HFF-Myc (cell line): Measurements from ENCODE around the gene GYG2.
A peak's percentile ranks its signal among the peaks of the same experiment; 100 is the strongest.

Experiments used
- DNase-seq: peaks from one replicate; pipeline ENCODE4 v3.0.0-alpha.2; 2011; ENCODE audit warnings: low read depth; ENCODE audit errors: extremely low read depth
- H3K4me3 ChIP-seq: replicated peaks from 2 replicates; pipeline ENCODE4 v1.5.1; 2011; ENCODE audit warnings: low read depth, mild to moderate bottlenecking, control low read depth, low read length
- CTCF ChIP-seq: IDR thresholded peaks from 2 replicates; pipeline ENCODE4 v1.5.1; 2012; ENCODE audit warnings: mild to moderate bottlenecking, low read depth, low read length, control low read depth; ENCODE audit errors: missing control alignments

The GYG2 gene

GRCh38 chrX:2907295-2907694 is 78.6 kb downstream of the GYG2 start:
- DNase-seq, result no peak
- no peak overlapping the region for H3K4me3 ChIP-seq
- no peak for TF ChIP-seq CTCF

- no peak overlapping the region for H3K4me3 ChIP-seq
- no peak for DNase-seq
- TF ChIP-seq CTCF, result no peak
Observed at GRCh38 chrX:2908125-2908685, 79.5 kb downstream of the GYG2 start.

GRCh38 chrX:2910109-2910508 is 81.4 kb downstream of the GYG2 start:
- DNase-seq, result no peak
- H3K4me3 ChIP-seq, result no peak overlapping the region
- no peak for TF ChIP-seq CTCF

GRCh38 chrX:2913118-2913517 is 84.4 kb downstream of the GYG2 start:
- DNase-seq, result no peak
- no peak overlapping the region for H3K4me3 ChIP-seq
- TF ChIP-seq CTCF, result peak; percentile 8

- DNase-seq, result no peak
- TF ChIP-seq CTCF, result no peak
Observed at GRCh38 chrX:2917767-2918166, 89.0 kb downstream of the GYG2 start.

GRCh38 chrX:2921193-2921592 is 92.5 kb downstream of the GYG2 start:
- TF ChIP-seq CTCF, result no peak
- H3K4me3 ChIP-seq, result no peak overlapping the region
- no peak for DNase-seq

More at GRCh38 chrX:2917767-2918166, 89.0 kb downstream of the GYG2 start:
- H3K4me3 ChIP-seq, result no peak overlapping the region

- DNase-seq, result no peak
- no peak for TF ChIP-seq CTCF
- H3K4me3 ChIP-seq, result no peak overlapping the region
Observed at GRCh38 chrX:2921750-2922149, 93.0 kb downstream of the GYG2 start.
